Pancreas (tissue), 10 donors: ENCODE data around the gene PTGIS. TPM values are rescaled to one million over a fixed set of nuclear protein-coding genes. Genes with fewer than 3 reads are reported as not detected.

Experiments used
- ATAC-seq, 4 donors: fragments of 200-7000 bp; cut with Tn5 transposase; one replicate each; pipeline versions ENCODE4 v1.8.0 to v1.9.1; 2020; ENCODE audit warnings: mild to moderate bottlenecking in 4 of 4, moderate library complexity in 4 of 4
- DNase-seq, 6 donors: peaks; one replicate each; pipeline ENCODE4 v3.0.0-alpha.2; 2020
- FAIRE-seq: peaks from 2 replicates; lab custom pipeline; 2012; peaks lifted over from hg19 to GRCh38; lab: Jason Lieb, UNC
- H3K27ac ChIP-seq, 4 donors: fragments of 200-600 bp; sonication (generic); 1 replicate in 3 of 4; 2 replicates in 1 of 4; pipeline versions ENCODE4 v1.5.0 to v1.8.0; 2020
- H3K27me3 ChIP-seq, 4 donors: fragments of 200-600 bp; one replicate each; pipeline ENCODE4 v1.8.0; 2021
- H3K36me3 ChIP-seq, 3 donors: fragments of 200-600 bp; sonication (generic) in 1 of 3; one replicate each; pipeline versions ENCODE4 v1.5.0 to v1.8.0; 2020 to 2021
- H3K4me1 ChIP-seq, 3 donors: fragments of 200-600 bp; one replicate each; pipeline ENCODE4 v1.8.0; 2021
- H3K4me3 ChIP-seq, 4 donors: fragments of 200-600 bp; sonication (generic) in 2 of 4; one replicate each; pipeline versions ENCODE4 v1.5.0 to v1.8.0; 2020 to 2021
- H3K9me3 ChIP-seq, 4 donors: fragments of 200-600 bp; one replicate each; pipeline ENCODE4 v1.8.0; 2021
- CTCF ChIP-seq, 4 donors: fragments of 200-600 bp; sonication (generic) in 3 of 4; IDR thresholded peaks; one replicate each; pipeline versions ENCODE4 v1.5.0 to v1.8.0; 2021; ENCODE audit warnings: antibody characterized with exemption in 4 of 4
- WGBS, 2 donors: extraction: QIAGEN DNeasy Blood & Tissue Kit; methylation state at CpG; one replicate each; pipeline ENCODE4 v1.1.7; 2013; 5-methylcytosine and 5-hydroxymethylcytosine counted together
- intact Hi-C, 3 donors: fragments of 100-400 bp; cut with DNase I; formaldehyde crosslinking; loops; one replicate each; pipeline versions ENCODE4 v1.11.1 to v1.14.2; 2022
- polyA plus RNA-seq, 2 donors: library from polyadenylated mRNA; stranded (reverse); fragments of 200-250 nt; gene quantifications; one replicate each; pipeline ENCODE4 v1.2.3, GENCODE V29; 2013
- total RNA-seq, 6 donors: library from RNA; stranded (reverse); fragmentation: NEBNext Ultra II Directional in 4 of 6; extraction: Animal tissue kit (Norgen Biotek cat#: 25700) in 4 of 6; gene quantifications; one replicate each; pipeline versions ENCODE4 v1.2.1 to v1.2.4, GENCODE V29; 2021 to 2023
- donor health status: healthy with polysubstance abuse.
- donor health status: DM: no; HTN: no; CAD: no; lungs with moderate emphysema.
- donor health status: DM: no; HTN: no; CAD: no.
- donor health status: control.
- donor health status: control.
- donor health status: Bipolar disorder and iron deficiency.
- donor health status: DM: yes; HTN: yes; CAD: no.
- donor health status: DM: no; HTN: no; CAD: no.
- donor health status: DM: no; HTN: no; CAD: no.
- donor health status: DM: yes; HTN: yes; CAD: no.

The PTGIS gene
- total and polyA plus RNA-seq, 8 donors = 1.2 to 16.2 (median 2.9) TPM

- no peak overlapping the region for H3K27ac ChIP-seq
- no peaks in the 10 kb centered on the region for H3K9me3 ChIP-seq
- H3K4me3 ChIP-seq = no peak overlapping the region
- H3K27me3 ChIP-seq = peaks cover 0 to 11% (median 0%) of the 10 kb centered on the region in 4 donors
- FAIRE-seq (no peak), DNase-seq (no peak), ATAC-seq (no peak)
- H3K4me1 ChIP-seq = peaks cover 0 to 3% (median 0%) of the 10 kb centered on the region in 3 donors
- H3K36me3 ChIP-seq = no peaks in the 10 kb centered on the region
- TF ChIP-seq CTCF (IDR thresholded peaks at IDR 0.05) = no peak
- intact Hi-C loops = no loop called here
- 59 to 61% methylated on average over 5 of the region's 5 CpGs for WGBS, 2 donors
Measured at GRCh38 chr20:49478754-49479689, 88.9 kb downstream of the PTGIS start.

- TF ChIP-seq CTCF (IDR thresholded peaks at IDR 0.05) = no peak
- DNase-seq = no peak
- intact Hi-C loops = no loop called here
- Histone ChIP-seq H3K27me3 (peaks cover 0 to 11% (median 0%) of the 10 kb centered on the region in 4 donors), H3K9me3 (no peaks in the 10 kb centered on the region), H3K4me1 (no peaks in the 10 kb centered on the region), H3K36me3 (no peaks in the 10 kb centered on the region), H3K27ac (no peak overlapping the region), H3K4me3 (no peak overlapping the region)
- 29 to 41% methylated on average over 7 of the region's 7 CpGs for WGBS, 2 donors
- peak in 3 of 4 donors; percentile 26 to 40 (median 37) for ATAC-seq
- no peak for FAIRE-seq
Measured at GRCh38 chr20:49478266-49478665, 89.7 kb downstream of the PTGIS start.

DNA sequence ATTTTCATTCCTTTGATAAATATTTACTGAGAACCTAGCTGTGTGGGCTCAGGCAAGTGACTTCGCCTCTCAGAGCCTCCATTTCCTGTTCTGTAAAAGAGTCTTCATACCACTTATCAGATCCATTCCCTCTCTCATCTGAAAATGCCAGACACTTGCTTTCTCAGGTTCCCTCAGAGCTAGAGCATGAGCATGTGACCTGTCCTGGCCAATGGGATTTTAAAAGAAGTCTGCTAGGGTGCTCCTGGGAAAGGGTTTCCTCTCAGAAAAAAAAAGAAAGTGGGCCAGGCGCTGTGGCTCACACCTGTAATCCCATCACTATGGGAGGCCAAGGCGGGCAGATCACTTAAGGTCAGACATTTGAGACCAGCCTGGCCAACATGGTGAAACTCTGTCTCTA lies 90.7 kb downstream of the PTGIS start:
- no peak for FAIRE-seq
- no peak for TF ChIP-seq CTCF (IDR thresholded peaks at IDR 0.05)
- no peaks in the 10 kb centered on the region for H3K9me3 ChIP-seq
- intact Hi-C loops = no loop called here
- 59 to 71% methylated on average over 3 of the region's 3 CpGs for WGBS, 2 donors
- no peak overlapping the region for H3K27ac ChIP-seq
- H3K36me3 ChIP-seq = no peaks in the 10 kb centered on the region
- no peak for ATAC-seq
- H3K4me3 ChIP-seq = no peak overlapping the region
- DNase-seq = no peak
- H3K4me1 ChIP-seq = no peaks in the 10 kb centered on the region
- H3K27me3 ChIP-seq = peaks cover 0 to 3% (median 0%) of the 10 kb centered on the region in 4 donors

DNA sequence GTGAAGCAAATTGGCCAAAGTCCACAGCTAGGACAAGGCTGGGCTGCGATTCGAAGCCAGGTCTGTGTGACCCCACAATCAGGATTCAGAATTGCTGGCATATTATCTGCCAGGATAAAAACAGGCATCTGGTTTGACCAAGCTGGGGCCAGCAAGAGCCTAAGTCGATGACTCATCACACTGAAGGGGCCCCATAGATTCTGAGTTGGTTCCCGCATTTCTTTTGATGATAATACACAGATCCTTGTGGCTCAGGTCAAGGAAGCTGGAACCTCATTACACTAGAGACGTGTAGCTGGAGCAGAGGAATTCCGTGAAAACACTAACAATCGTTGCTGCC lies 92.0 kb downstream of the PTGIS start:
- WGBS, 2 donors = 61 to 69% methylated on average over 7 of the region's 7 CpGs
- H3K9me3 ChIP-seq = no peaks in the 10 kb centered on the region
- FAIRE-seq (no peak), ATAC-seq (no peak), DNase-seq (no peak)
- TF ChIP-seq CTCF (IDR thresholded peaks at IDR 0.05) = no peak
- no peaks in the 10 kb centered on the region for H3K4me1 ChIP-seq
- intact Hi-C loops = no loop called here
- no peak overlapping the region for H3K4me3 ChIP-seq
- H3K27me3 ChIP-seq = no peaks in the 10 kb centered on the region
- no peaks in the 10 kb centered on the region for H3K36me3 ChIP-seq
- H3K27ac ChIP-seq = no peak overlapping the region
